ENCODE data around the gene CLEC4A. TPM values are rescaled to one million over a fixed set of nuclear protein-coding genes. Genes with fewer than 3 reads are reported as not detected.
"Not testable (repeated sequence)": the region's sequence is repeated elsewhere in the genome, so short reads cannot be mapped to it uniquely, and the experiment has no call there.

The CLEC4A gene
- total RNA-seq, 4 donors from 2014 or later: 0.62 to 11.6 (median 2.4) TPM

DNA sequence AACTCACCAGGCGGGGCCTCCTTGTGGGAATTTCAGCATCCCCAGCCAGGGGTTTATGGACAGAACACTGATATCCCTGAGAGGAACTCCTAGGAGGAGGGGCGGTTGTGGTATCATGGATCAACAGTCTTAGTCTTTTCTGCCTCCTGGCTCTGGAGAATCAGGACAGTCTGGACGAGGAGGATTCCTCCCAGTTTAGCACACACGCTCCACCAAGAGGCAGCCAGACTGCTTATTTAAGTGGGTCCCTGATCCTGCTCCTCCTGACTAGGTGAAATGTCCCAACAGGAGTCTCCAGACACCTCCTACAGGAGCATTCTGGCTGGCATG, 23.0 kb downstream of the CLEC4A start:
- no peak for TF ChIP-seq POLR2A (IDR thresholded peaks at IDR 0.05)
- TF ChIP-seq CTCF (IDR thresholded peaks at IDR 0.05): no peak
- H3K4me3 ChIP-seq (ENCODE audit: low read depth, poor library complexity, severe bottlenecking): no peak overlapping the region
- DNase-seq (ENCODE audit: low spot score in 2 of 2): no peak
- WGBS, 2 donors: 57 to 59% methylated on average over 4 of the region's 4 CpGs
- intact Hi-C loops (cut with DNase I; ENCODE audit: low total_unique reads): no loop called here

DNA sequence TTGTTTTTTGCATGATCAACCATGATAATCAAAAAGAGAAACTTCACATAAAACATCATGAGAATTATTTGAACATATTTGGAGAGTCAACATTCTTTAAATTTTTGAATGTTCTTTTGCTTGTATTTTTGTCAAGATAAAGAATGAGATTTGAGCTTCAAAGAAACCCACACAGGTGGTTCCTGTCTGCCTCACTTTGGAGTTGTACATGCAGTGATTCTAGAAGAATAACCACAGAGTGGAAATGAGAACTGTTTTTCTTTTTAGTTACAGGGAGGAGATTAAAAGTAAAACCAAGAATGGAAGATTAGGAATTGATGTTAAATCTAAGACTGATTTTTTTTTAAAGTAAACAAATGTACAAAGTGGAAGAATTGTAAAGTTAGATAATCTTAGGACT, 31.1 kb downstream of the CLEC4A start:
- intact Hi-C loops (cut with DNase I; ENCODE audit: low total_unique reads): no loop called here
- no peak for DNase-seq (ENCODE audit: low spot score in 2 of 2)
- no peak for TF ChIP-seq POLR2A (IDR thresholded peaks at IDR 0.05)
- no peak for TF ChIP-seq CTCF (IDR thresholded peaks at IDR 0.05)
- no peak overlapping the region for H3K4me3 ChIP-seq (ENCODE audit: low read depth, poor library complexity, severe bottlenecking)

- intact Hi-C loops (cut with DNase I; ENCODE audit: low total_unique reads): no loop called here
- TF ChIP-seq POLR2A (IDR thresholded peaks at IDR 0.05): no peak
- TF ChIP-seq CTCF (IDR thresholded peaks at IDR 0.05): no peak
- no peak overlapping the region for H3K4me3 ChIP-seq (ENCODE audit: low read depth, poor library complexity, severe bottlenecking)
- no peak for DNase-seq (ENCODE audit: low spot score in 2 of 2)
- 91 to 93% methylated on average over 2 of the region's 2 CpGs for WGBS, 2 donors
Measured at GRCh38 chr12:8156416-8156815, 33.0 kb downstream of the CLEC4A start.

- intact Hi-C loops (cut with DNase I; ENCODE audit: low total_unique reads): no loop called here
- TF ChIP-seq CTCF (IDR thresholded peaks at IDR 0.05) (no peak), POLR2A (IDR thresholded peaks at IDR 0.05) (no peak)
Measured at GRCh38 chr12:8156845-8157244, 33.4 kb downstream of the CLEC4A start, which contains the start of gene ZNF705A. ZNF705A (plus strand) TSS chr12:8157015; CDS start chr12:8172626, 15,611 bp downstream.

GRCh38 chr12:8157484-8158198, 34.2 kb downstream of the CLEC4A start:
- intact Hi-C loops (cut with DNase I; ENCODE audit: low total_unique reads): no loop called here
- H3K4me3 ChIP-seq (ENCODE audit: low read depth, poor library complexity, severe bottlenecking): no peak overlapping the region
- no peak for DNase-seq (ENCODE audit: low spot score in 2 of 2)
- TF ChIP-seq CTCF (IDR thresholded peaks at IDR 0.05) (no peak), POLR2A (IDR thresholded peaks at IDR 0.05) (no peak)

More at GRCh38 chr12:8156845-8157244, 33.4 kb downstream of the CLEC4A start, which contains the start of gene ZNF705A:
- DNase-seq (ENCODE audit: low spot score in 2 of 2): no peak
- no peak within 1 kb of the TSS for H3K4me3 ChIP-seq (ENCODE audit: low read depth, poor library complexity, severe bottlenecking)
- 47% methylated on average over 3 of the region's 3 CpGs for WGBS, 2 donors

DNA sequence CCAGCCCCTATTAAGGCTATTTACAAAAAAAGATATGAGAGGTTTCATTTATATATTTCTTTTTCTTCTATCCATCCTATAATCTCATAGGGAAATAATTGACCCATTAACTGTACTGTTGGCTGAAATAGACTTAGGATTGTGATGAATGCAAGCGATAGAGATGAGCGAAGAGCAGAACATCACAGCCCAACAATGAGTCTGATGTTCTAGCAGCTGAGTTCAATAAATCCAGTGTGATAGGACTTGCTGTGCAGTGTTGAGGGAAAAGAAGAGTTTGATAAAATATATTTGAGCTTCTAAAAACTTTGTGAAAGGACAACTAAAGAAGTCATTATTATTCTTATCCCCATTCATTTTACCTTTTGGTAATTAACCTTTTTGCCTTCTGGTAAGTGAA, 49.5 kb downstream of the CLEC4A start:
- WGBS, 2 donors: 92 to 93% methylated on average over 2 of the region's 2 CpGs
- intact Hi-C loops (cut with DNase I; ENCODE audit: low total_unique reads); H3K4me3 ChIP-seq (ENCODE audit: low read depth, poor library complexity, severe bottlenecking); DNase-seq (ENCODE audit: low spot score in 2 of 2): not testable (repeated sequence)

- intact Hi-C loops (cut with DNase I; ENCODE audit: low total_unique reads): not testable (repeated sequence)
- H3K4me3 ChIP-seq (ENCODE audit: low read depth, poor library complexity, severe bottlenecking): peak overlapping the region; percentile 63
- DNase-seq (ENCODE audit: low spot score in 2 of 2): peak; percentile 56 to 89
- 0 to 4% methylated on average over 6 to 18 of the region's 43 CpGs for WGBS, 2 donors
Measured at GRCh38 chr12:8179989-8180585, 56.7 kb downstream of the CLEC4A start.

GRCh38 chr12:8181271-8181670, 57.9 kb downstream of the CLEC4A start:
- H3K4me3 ChIP-seq (ENCODE audit: low read depth, poor library complexity, severe bottlenecking); DNase-seq (ENCODE audit: low spot score in 2 of 2); intact Hi-C loops (cut with DNase I; ENCODE audit: low total_unique reads): not testable (repeated sequence)

GRCh38 chr12:8182923-8183322, 59.5 kb downstream of the CLEC4A start:
- intact Hi-C loops (cut with DNase I; ENCODE audit: low total_unique reads); H3K4me3 ChIP-seq (ENCODE audit: low read depth, poor library complexity, severe bottlenecking); DNase-seq (ENCODE audit: low spot score in 2 of 2): not testable (repeated sequence)
- WGBS, 2 donors: 96 to 97% methylated on average over 7 of the region's 7 CpGs

DNA sequence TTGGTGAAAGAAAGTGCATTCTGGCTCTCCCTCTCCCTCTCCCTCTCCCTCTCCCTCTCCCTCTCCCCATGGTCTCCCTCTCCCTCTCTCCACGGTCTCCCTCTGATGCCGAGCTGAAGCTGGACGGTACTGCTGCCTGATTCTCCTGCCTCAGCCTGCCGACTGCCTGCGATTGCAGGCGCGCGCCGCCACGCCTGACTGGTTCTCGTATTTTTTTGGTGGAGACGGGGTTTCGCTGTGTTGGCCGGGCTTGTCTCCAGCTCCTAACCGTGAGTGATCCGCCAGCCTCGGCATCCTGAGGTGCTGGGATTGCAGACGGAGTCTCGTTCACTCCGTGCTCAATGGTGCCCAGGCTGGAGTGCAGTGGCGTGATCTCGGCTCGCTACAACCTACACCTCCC, 59.9 kb downstream of the CLEC4A start:
- not testable (repeated sequence) for DNase-seq (ENCODE audit: low spot score in 2 of 2)
- 97% methylated on average over 13 to 23 of the region's 23 CpGs for WGBS, 2 donors

More for the DNA sequence above, 59.9 kb downstream of the CLEC4A start:
- H3K4me3 ChIP-seq (ENCODE audit: low read depth, poor library complexity, severe bottlenecking); intact Hi-C loops (cut with DNase I; ENCODE audit: low total_unique reads): not testable (repeated sequence)
